Stomach (tissue), 9 donors: Measurements from ENCODE around the gene CPLX1. TPM values are rescaled to one million over a fixed set of nuclear protein-coding genes. Genes with fewer than 3 reads are reported as not detected.
A peak's percentile ranks its signal among the peaks of the same experiment; 100 is the strongest.

Experiments used
- DNase-seq, 2 donors: peaks; one replicate each; pipeline versions ENCODE4 v3.0.0 to v3.0.0-alpha.2; 2013 to 2019
- H3K27ac ChIP-seq, 5 donors: fragments of 200-600 bp in 4 of 5; sonication (generic) in 4 of 5; one replicate each; pipeline ENCODE4 v1.5.1; 2013 to 2019; ENCODE audit warnings: mild to moderate bottlenecking in 1 of 5, moderate library complexity in 1 of 5
- H3K27me3 ChIP-seq, 3 donors: fragments of 200-600 bp; sonication (generic); one replicate each; pipeline ENCODE4 v1.5.1; 2017 to 2019; ENCODE audit warnings: mixed run types in 1 of 3
- H3K36me3 ChIP-seq, 4 donors: fragments of 200-600 bp; sonication (generic); 1 replicate in 3 of 4; 2 replicates in 1 of 4; pipeline ENCODE4 v1.5.1; 2016 to 2019
- H3K4me1 ChIP-seq, 4 donors: fragments of 200-600 bp; sonication (generic); one replicate each; pipeline ENCODE4 v1.5.1; 2016 to 2019
- H3K4me3 ChIP-seq, 4 donors: fragments of 200-600 bp; sonication (generic) in 3 of 4; one replicate each; pipeline ENCODE4 v1.5.1; 2016 to 2019; ENCODE audit warnings: mild to moderate bottlenecking in 1 of 4
- H3K9me3 ChIP-seq, 4 donors: fragments of 200-600 bp; sonication (generic); one replicate each; pipeline ENCODE4 v1.5.1; 2016 to 2019
- EP300 ChIP-seq: sonication (generic); formaldehyde crosslinking; IDR thresholded peaks from one replicate; pipeline ENCODE4 v1.6.1; 2017; ENCODE audit warnings: antibody characterized with exemption
- POLR2A ChIP-seq, 4 donors: fragments of 450-650 bp; IDR thresholded peaks; one replicate each; pipeline ENCODE4 v1.6.1; 2016; ENCODE audit warnings: antibody characterized with exemption in 4 of 4, control low read depth in 2 of 4, mild to moderate bottlenecking in 1 of 4, moderate library complexity in 1 of 4
- POLR2AphosphoS5 ChIP-seq, 3 donors: sonication (generic); formaldehyde crosslinking; IDR thresholded peaks; one replicate each; pipeline ENCODE4 v1.6.1; 2016; ENCODE audit warnings: antibody characterized with exemption in 3 of 3
- WGBS, 5 donors: extraction: QIAGEN DNeasy Blood & Tissue Kit in 3 of 5; methylation state at CpG; one replicate each; pipeline versions ENCODE4 v1.1.5 to v1.1.7; 2013 to 2018; 5-methylcytosine and 5-hydroxymethylcytosine counted together
- intact Hi-C: fragments of 100-400 bp; cut with DNase I; formaldehyde crosslinking; loops from one replicate; pipeline ENCODE4 v1.15.1; 2023; ENCODE audit warnings: low total_unique reads
- polyA plus RNA-seq, 3 donors: library from polyadenylated mRNA; stranded (reverse); fragments of 200-250 nt; gene quantifications; one replicate each; pipeline ENCODE4 v1.2.3, GENCODE V29; 2013
- total RNA-seq, 5 donors: library from RNA; depleted of rRNA; stranded (reverse); fragments of >200 nt; gene quantifications; one replicate each; pipeline versions ENCODE4 v1.1.0 to v1.2.3, GENCODE V29; 2014 to 2016
- TF ChIP-seq, protein P1 (sequence below), 7 experiments: fragments of 450-650 bp in 4 of 7; fragments of 200-600 bp in 3 of 7; sonication (generic) in 3 of 7; IDR thresholded peaks; one replicate each; pipeline ENCODE4 v1.5.1; 2016 to 2019; ENCODE audit warnings: antibody characterized with exemption in 7 of 7, control low read depth in 2 of 7, mild to moderate bottlenecking in 1 of 7
- donor health status: healthy with polysubstance abuse.
- donor health status: Bipolar disorder and iron deficiency.
- donor health status: healthy.

CPLX1 gene
- total and polyA plus RNA-seq, 8 donors: 0.37 to 2.9 (median 1.9) TPM; not detected in 3

DNA sequence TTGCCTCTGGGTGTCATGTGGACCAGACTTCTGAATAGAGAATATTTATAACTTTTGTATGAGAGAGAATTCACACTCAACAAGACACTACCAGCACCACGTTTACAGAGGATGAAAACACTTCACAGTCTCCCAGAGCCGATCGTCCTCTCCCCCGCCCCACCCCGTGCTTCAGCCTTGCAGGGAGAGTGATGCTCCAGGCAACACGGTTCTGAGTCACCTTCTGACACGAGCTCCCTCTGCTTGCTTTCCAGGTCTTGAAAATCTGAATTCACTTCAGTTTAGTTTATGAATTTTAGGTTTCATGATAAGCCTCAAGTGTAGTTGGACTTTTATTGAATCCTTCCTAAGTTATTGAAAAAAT lies 59.8 kb downstream of the CPLX1 start:
- H3K27ac ChIP-seq: no peak overlapping the region

DNA sequence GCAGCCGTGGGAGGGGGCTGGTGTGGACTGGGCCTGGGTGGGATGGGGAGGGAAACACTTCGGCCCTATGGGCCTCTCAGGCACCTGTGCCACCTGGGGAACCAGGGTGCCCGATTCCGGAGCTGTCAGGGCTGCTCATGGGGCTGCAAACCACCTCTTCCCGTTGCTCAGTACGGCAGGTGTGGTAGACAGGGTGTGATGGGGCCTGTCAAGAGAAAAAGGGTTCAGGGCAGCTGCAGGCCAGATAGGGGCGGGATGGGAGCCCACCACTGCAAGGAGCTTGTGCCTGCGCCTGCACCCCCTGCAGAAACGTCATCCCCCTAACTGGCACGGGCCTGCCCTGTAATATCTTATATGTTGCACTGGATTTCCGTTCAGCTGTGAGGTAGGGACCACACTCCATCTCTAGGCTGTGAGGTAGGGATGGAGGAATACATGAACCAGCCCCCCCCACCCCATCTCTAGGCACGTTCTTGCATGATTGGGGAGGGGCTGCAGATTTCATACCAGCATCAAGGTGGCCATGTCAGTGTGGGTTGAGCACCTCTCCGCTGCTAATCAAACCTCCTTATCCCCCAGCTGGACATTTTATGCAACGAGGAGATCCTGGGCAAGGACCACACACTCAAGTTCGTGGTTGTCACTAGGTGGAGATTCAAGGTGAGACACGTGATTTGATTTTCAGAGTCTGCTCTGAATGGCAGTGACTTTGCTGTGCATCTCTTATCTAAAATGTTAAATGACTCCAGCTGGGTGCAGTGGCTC lies 61.3 kb downstream of the CPLX1 start:
- intact Hi-C loops: no loop called here
- peaks cover 0 to 13% (median 4%) of the 10 kb centered on the region in 4 donors for H3K9me3 ChIP-seq
- H3K4me1 ChIP-seq: peaks cover 0 to 10% (median 5%) of the 10 kb centered on the region in 4 donors
- H3K27me3 ChIP-seq: no peaks in the 10 kb centered on the region
- 78 to 88% (median 86%) methylated on average over 9 to 16 of the region's 16 CpGs for WGBS, 5 donors
- no peak for TF ChIP-seq EP300
- TF ChIP-seq POLR2AphosphoS5 (IDR thresholded peaks at IDR 0.05): no peak
- no peak for TF ChIP-seq POLR2A (IDR thresholded peaks at IDR 0.05)
- TF ChIP-seq, protein P1, sequence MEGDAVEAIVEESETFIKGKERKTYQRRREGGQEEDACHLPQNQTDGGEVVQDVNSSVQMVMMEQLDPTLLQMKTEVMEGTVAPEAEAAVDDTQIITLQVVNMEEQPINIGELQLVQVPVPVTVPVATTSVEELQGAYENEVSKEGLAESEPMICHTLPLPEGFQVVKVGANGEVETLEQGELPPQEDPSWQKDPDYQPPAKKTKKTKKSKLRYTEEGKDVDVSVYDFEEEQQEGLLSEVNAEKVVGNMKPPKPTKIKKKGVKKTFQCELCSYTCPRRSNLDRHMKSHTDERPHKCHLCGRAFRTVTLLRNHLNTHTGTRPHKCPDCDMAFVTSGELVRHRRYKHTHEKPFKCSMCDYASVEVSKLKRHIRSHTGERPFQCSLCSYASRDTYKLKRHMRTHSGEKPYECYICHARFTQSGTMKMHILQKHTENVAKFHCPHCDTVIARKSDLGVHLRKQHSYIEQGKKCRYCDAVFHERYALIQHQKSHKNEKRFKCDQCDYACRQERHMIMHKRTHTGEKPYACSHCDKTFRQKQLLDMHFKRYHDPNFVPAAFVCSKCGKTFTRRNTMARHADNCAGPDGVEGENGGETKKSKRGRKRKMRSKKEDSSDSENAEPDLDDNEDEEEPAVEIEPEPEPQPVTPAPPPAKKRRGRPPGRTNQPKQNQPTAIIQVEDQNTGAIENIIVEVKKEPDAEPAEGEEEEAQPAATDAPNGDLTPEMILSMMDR (IDR thresholded peaks at IDR 0.05): no peak
- no peak for DNase-seq
- H3K27ac ChIP-seq: no peak overlapping the region
- H3K4me3 ChIP-seq: no peak overlapping the region
- H3K36me3 ChIP-seq: peaks cover 40 to 95% (median 91%) of the 10 kb centered on the region in 4 donors

More for the DNA sequence above, 59.8 kb downstream of the CPLX1 start:
- DNase-seq: peak in 1 of 2 donors; percentile 37
- Histone ChIP-seq H3K9me3 (peaks cover 0 to 6% (median 2%) of the 10 kb centered on the region in 4 donors), H3K4me1 (peaks cover 0 to 15% (median 6%) of the 10 kb centered on the region in 4 donors), H3K4me3 (no peak overlapping the region), H3K36me3 (peaks cover 43 to 100% (median 98%) of the 10 kb centered on the region in 4 donors), H3K27me3 (no peaks in the 10 kb centered on the region)
- 54 to 85% (median 73%) methylated on average over 7 of the region's 7 CpGs for WGBS, 5 donors
- intact Hi-C loops: no loop called here
- TF ChIP-seq EP300 (no peak), POLR2A (IDR thresholded peaks at IDR 0.05) (no peak), POLR2AphosphoS5 (IDR thresholded peaks at IDR 0.05) (no peak)
- TF ChIP-seq, protein P1 (IDR thresholded peaks at IDR 0.05): no peak

DNA sequence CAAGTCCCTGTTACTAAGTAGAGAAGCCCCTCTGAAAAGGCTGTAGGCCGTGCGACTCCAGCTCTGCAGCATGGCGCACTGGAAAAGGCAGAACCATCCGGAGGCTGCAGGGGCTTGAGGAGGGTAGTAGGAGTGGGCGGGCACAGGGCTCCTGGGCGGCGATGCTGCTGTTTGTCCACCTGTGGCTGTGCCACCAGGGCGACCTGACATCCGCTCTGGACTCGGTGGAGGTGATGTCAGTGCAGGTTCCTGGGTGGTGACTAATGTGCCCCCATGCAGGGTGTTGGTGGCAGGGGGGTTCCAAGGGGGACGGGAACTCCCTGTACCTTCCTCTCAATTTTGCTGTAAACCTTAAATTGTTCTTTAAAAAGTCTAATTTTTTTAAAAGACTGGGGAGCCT lies 62.0 kb downstream of the CPLX1 start:
- Histone ChIP-seq H3K4me3 (no peak overlapping the region), H3K4me1 (peaks cover 0 to 10% (median 2%) of the 10 kb centered on the region in 4 donors), H3K27ac (no peak overlapping the region), H3K36me3 (peaks cover 40 to 88% (median 85%) of the 10 kb centered on the region in 4 donors), H3K27me3 (no peaks in the 10 kb centered on the region), H3K9me3 (peaks cover 0 to 13% (median 4%) of the 10 kb centered on the region in 4 donors)
- intact Hi-C loops: no loop called here
- 74 to 91% (median 88%) methylated on average over 11 of the region's 11 CpGs for WGBS, 5 donors
- TF ChIP-seq POLR2A (IDR thresholded peaks at IDR 0.05) (no peak), EP300 (no peak), POLR2AphosphoS5 (IDR thresholded peaks at IDR 0.05) (no peak)
- TF ChIP-seq, protein P1 (IDR thresholded peaks at IDR 0.05): no peak
- DNase-seq: no peak

DNA sequence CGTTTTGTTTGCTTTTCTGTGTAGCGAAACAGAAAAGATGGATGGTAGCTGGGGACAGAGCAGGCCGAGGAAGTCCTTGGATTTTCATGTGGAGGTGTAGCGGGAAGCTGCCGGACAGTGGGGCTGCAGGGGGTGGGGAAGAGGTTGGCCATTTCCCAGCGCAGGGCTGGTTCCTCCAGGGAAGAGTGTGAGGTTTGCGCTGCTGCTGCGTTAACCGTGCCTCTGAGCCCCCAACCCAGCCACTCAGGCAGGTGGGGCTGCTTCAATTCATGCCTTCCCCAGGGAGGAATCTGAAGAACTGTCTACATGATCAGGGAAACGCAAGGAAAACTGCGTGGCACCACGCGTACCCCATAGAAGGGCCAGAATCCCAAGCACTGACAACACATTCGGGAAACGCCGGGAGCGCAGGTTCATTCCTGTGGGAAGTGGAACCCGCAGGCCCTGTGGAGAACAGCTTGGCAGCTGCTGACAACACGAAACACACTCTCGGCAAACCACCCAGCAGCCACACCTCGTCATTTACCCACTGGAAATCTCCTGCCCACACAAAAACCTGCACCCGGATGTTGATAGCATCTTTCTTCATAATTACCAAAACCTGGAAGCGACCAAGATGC lies 62.6 kb downstream of the CPLX1 start:
- no peak for DNase-seq
- H3K4me3 ChIP-seq: no peak overlapping the region
- H3K27me3 ChIP-seq: no peaks in the 10 kb centered on the region
- 84 to 91% (median 90%) methylated on average over 23 of the region's 23 CpGs for WGBS, 5 donors
- TF ChIP-seq EP300 (no peak), POLR2AphosphoS5 (IDR thresholded peaks at IDR 0.05) (no peak), POLR2A (IDR thresholded peaks at IDR 0.05) (no peak)
- TF ChIP-seq, protein P1 (IDR thresholded peaks at IDR 0.05): no peak
- H3K27ac ChIP-seq: no peak overlapping the region
- H3K36me3 ChIP-seq: peaks cover 39 to 82% (median 80%) of the 10 kb centered on the region in 4 donors
- H3K4me1 ChIP-seq: peaks cover 0 to 10% (median 1%) of the 10 kb centered on the region in 4 donors
- peaks cover 0 to 13% (median 4%) of the 10 kb centered on the region in 4 donors for H3K9me3 ChIP-seq
- intact Hi-C loops: no loop called here
